ENCODE measurements around the gene MANBA.
"Not testable (repeated sequence)": the region's sequence is repeated elsewhere in the genome, so short reads cannot be mapped to it uniquely, and the experiment has no call there.

The MANBA gene

GRCh38 chr4:102623622-102624021, 137.1 kb downstream of the MANBA start:
- DNase-seq, result peak in 2 of 56 donors; percentile 16 to 26

GRCh38 chr4:102620697-102621497, 139.9 kb downstream of the MANBA start:
- DNase-seq, result peak in 19 of 56 donors; percentile 11 to 39 (median 17)

- DNase-seq, result not testable (repeated sequence)
Observed at GRCh38 chr4:102619776-102620631, 140.8 kb downstream of the MANBA start.

- not testable (repeated sequence) for DNase-seq
Observed at GRCh38 chr4:102619021-102619420, 141.7 kb downstream of the MANBA start.

- DNase-seq, result no peak
Observed at GRCh38 chr4:102616636-102617035, 144.1 kb downstream of the MANBA start.

GRCh38 chr4:102614801-102615200, 146.0 kb downstream of the MANBA start:
- no peak for DNase-seq

GRCh38 chr4:102612824-102613366, 147.9 kb downstream of the MANBA start:
- DNase-seq, result peak in 1 of 56 donors; percentile 6

GRCh38 chr4:102612210-102612609, 148.6 kb downstream of the MANBA start:
- DNase-seq, result no peak

- no peak for DNase-seq
Observed at GRCh38 chr4:102610476-102610875, 150.3 kb downstream of the MANBA start.

- no peak for DNase-seq
Observed at GRCh38 chr4:102610007-102610406, 150.8 kb downstream of the MANBA start.

- DNase-seq, result no peak
Observed at GRCh38 chr4:102608190-102608589, 152.6 kb downstream of the MANBA start.

GRCh38 chr4:102606846-102607450, 153.8 kb downstream of the MANBA start:
- DNase-seq, result peak in 7 of 56 donors; percentile 5 to 53 (median 12)

GRCh38 chr4:102606261-102606660, 154.5 kb downstream of the MANBA start:
- no peak for DNase-seq

GRCh38 chr4:102604222-102604940, 156.4 kb downstream of the MANBA start:
- DNase-seq, result no peak

GRCh38 chr4:102601586-102602227, 159.1 kb downstream of the MANBA start:
- no peak for DNase-seq

- DNase-seq, result no peak
Observed at GRCh38 chr4:102600689-102601088, 160.1 kb downstream of the MANBA start.

- DNase-seq, result peak in 1 of 56 donors; percentile 15
Observed at GRCh38 chr4:102599886-102600285, 160.9 kb downstream of the MANBA start.

GRCh38 chr4:102599455-102599854, 161.3 kb downstream of the MANBA start:
- no peak for DNase-seq

- no peak for DNase-seq
Observed at GRCh38 chr4:102598762-102599374, 161.9 kb downstream of the MANBA start.
